GM19438 (cell line): ENCODE measurements around the gene KCNQ1.

Experiments used
- ATAC-seq: cut with Tn5 transposase; IDR thresholded peaks from one replicate; pipeline ENCODE4 v1.9.1; 2021; ENCODE audit warnings: low read depth; ENCODE audit not compliant: unreplicated experiment

Gene KCNQ1

GRCh38 chr11:2670541-2671100, 225.8 kb downstream of the KCNQ1 start:
- no peak for ATAC-seq

DNA sequence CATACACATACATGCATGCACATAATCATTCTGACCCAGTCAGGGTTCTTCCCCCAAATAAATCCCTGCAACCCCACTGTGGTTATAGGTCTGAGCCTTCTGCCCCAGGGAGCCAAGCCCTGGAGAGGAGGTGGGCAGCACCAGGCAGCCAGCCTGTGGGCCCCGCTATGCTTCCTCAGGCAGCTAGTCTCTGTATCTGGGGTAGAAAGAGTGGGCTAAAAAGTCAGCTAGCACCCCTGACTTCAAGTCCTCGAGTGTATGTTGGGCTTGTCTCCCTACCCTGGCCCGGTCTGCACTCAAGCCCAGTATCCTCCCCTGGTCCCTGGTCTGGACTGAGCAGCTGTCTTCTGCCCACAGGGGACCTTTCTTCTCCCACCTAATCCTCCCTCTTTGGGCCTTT, 226.9 kb downstream of the KCNQ1 start:
- no peak for ATAC-seq

DNA sequence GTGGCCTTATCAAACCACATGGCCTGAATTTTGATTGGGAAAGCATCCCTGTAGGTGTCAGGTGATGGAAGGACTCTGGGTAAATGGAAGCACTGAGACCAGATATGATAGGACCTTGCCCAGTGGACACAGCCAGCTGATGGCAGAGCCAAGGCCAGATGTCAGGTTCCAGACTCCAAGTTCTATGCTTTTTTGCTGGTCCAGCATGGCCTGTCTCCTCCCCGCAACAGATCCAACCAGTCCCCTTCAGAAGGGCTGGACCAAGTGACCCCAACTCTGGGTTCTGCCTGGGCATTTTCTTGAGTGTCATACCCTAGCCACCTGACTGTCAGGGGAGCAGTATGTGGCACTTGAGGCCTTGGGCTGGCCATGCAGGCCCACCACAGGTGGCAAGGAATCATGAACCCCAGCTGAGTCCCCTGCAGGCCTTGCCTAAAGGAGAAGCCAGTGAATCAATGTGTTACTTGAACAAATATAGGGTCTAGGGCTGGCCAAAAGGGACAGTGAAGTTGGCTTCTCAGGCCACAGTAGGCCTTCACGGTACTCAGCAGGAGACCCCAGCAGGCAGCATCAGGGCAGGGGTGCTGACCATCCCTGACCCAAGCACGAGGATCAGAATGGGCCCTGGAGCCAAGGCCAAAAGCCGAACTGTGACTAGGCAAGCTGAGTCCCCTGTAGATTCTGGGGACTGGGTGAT, 227.9 kb downstream of the KCNQ1 start:
- ATAC-seq: no peak

GRCh38 chr11:2673250-2673610, 228.4 kb downstream of the KCNQ1 start:
- ATAC-seq: no peak

DNA sequence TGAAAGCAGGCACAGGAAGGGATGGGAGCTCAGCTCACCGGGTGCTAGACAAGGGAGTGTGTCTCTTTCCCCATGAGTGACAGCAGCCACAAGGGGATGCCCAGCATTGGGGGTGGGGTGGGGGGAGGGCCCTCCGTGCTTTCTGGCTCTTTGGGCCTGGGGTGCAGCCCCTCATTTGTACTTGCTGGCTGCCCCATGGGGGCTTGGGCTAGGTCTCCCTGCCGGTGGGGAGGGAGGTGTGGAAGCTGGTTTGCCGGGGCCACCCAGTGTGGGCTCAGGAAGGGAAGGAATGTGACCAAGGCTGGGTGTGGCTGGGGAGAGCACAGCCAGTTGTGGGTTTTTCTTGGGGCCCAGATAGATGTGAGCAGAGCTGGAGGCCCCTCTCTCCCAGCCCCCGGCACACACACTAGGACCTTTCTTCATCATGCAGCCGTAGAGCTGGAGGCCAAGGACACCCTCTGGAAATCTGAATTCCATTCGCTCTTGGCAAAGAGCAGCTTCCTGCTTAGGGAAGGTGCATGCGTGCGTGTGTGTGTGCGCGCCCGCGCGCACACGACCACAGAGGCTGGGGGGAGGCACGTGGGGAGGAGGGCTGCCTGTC, 229.2 kb downstream of the KCNQ1 start:
- no peak for ATAC-seq

DNA sequence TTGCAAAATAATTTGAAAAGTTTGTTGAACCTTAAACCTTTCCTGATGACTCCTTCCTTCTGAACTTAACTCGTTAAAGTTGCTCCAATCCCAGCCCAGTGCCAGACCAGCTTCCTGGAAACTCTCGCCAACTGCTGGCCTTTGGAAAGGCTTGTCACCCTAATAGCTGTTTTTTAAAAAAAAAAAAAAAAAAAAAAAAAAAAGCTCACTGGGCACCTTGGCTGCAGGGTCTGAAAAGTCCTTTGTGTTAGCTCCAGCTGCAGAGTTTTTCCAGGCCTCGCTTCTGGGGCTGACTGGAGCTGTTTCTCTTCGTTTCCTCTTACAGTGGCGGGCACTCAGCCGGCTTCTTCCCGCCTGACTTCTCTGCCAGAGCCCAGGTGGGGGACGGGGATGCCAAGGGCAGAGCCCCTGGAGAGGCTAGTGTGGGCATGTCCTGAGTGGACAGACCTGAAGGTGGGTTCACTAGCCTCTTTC, 229.9 kb downstream of the KCNQ1 start:
- no peak for ATAC-seq

DNA sequence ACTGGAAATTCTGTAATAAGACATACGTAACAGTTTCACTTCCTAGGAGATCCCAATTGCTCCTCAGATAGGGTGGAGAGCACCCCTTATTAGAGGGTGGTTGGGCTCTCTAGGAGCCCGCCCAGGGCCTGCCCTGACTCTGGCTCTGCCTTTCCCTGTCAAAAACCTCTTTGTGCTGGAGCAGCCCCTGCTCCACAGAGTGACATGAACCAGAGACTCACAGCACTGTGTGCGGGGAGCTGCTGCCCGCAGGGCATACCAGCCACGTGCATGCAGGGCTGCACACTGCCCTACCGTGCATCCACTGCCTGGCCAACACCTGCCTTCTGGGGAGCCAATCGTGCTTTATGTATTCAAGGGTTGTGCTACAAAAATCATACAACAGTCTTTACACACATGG, 230.7 kb downstream of the KCNQ1 start:
- no peak for ATAC-seq

GRCh38 chr11:2677127-2677526, 232.3 kb downstream of the KCNQ1 start:
- ATAC-seq: no peak

GRCh38 chr11:2678396-2678795, 233.6 kb downstream of the KCNQ1 start:
- no peak for ATAC-seq

DNA sequence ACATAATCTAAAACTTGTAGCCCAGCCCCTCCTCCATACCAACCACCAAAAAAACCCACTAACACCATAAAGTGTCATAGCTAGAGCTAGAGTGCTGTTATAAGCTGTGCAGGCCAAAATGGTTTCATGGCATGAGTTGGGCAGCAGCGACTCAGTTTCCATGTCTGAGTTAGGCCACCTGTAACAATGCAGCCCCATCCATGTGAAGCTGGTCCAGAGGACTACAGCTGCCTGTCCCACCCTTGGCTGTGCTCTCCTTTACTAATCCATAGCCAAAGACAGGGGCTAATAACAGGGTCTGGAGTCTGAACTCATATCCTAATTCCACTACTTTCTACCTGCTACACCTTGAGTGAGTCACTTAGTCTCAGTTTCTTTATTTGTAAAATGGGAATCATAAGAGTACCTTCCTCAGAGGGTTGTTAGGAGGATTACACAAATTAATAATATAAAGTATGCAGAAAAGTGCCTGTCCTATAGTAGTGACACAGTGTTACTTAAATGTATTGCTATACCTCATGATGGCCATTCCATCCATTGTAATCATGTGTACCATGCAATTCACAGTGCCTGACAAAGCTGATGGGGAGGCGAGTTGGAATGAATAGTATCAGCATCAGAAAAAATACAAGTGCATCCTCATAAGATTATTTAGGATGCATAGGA, 234.3 kb downstream of the KCNQ1 start:
- ATAC-seq: no peak

- no peak for ATAC-seq
Measured at GRCh38 chr11:2681408-2682145, 236.8 kb downstream of the KCNQ1 start.

DNA sequence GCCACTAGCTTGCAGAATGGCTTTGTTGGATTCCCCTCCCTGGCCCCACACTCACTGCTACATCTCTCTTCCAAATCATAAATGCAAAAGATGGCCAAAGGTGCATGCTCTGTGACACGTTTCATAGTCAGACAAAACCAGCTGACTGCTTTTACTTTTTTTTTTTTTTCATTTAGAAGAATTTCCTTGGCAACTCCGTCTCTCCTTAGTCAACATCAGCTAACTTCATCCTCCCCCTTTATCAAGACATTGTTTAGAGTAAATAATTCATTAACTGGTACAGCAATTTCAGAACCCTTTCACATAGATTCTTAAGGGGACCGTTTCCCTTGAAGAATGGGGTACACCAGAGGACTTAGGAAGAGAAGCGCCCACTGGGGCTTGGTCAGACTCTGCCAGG, 239.0 kb downstream of the KCNQ1 start:
- no peak for ATAC-seq

DNA sequence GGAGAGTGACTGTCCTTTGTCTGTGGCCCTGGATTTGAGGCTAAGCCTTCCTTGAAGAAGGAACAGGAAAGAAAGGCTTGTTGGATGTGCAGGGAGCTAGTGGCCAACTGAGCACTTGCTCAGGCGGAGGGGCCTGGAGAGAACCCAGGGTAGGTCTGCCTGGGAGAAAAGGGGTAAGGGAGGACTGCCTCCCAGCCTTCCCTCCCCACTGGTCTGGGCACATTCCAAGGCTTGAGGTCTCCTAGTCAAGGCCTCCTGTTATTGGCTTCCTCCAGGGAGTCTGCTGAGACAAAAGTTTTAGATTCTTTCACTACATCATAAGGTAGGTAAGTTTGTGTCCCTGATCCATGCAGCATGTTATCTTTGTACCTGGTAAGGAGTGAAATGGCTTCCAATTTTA, 239.8 kb downstream of the KCNQ1 start:
- no peak for ATAC-seq

DNA sequence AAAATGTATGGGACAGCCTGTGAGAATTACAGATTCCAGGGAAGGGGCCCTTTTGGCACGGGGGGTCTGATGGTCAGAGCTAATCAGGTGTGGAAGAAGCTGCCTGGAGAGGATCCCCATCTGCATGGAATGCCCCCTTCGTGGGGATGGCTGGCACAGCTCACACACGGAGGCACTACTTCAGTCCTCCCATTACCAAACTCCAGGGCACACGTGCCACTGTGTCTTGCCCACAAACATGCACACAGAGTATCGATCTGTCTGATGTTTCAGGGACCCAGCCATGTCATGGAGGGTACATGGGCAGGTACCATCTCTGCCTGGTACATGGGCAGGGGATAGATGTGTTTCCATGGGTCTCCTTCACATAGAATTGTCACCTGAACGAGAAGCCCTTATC, 240.2 kb downstream of the KCNQ1 start:
- no peak for ATAC-seq

GRCh38 chr11:2685566-2686359, 241.0 kb downstream of the KCNQ1 start:
- ATAC-seq: no peak

DNA sequence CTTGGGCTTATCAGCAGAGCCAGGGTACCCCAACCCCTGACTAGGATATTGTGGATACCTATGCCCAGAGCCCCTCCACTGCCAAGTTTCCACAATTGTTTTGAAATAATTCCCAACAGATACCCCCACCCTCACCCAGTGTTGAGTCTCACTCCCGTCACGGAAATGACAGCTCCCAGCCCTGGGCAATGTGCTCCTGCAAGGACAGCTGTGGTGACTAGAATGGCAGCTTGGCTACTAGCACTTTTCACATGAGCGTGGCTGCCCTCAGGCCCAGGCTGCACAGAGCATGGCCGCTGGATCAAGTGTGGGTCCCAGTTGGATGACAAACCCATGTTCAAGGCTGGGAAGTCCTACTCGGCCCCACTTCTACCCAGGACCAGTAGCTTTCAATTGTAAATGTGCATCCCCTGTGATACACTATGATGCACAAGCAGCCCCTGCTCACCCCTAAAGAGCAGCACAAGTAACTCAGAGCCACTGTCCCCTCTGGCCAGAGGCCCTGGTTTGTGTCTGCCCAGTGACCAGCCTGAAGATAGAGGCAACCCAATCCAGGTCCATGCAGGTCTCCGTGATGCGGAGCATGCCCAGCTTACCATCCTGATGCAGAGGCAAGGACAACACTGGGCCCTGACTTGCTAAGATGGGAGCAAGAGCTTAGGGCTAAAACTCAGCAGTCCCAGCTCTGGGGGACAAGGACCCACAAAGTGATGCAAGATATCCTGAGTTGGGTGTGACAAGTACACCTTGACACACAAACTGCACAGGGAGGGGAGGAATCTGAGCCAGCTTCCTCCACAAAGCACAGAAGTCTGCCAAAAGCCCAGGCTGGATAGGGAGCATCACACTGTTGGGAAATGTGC, 241.8 kb downstream of the KCNQ1 start:
- ATAC-seq: no peak

GRCh38 chr11:2687223-2687530, 242.4 kb downstream of the KCNQ1 start:
- no peak for ATAC-seq

DNA sequence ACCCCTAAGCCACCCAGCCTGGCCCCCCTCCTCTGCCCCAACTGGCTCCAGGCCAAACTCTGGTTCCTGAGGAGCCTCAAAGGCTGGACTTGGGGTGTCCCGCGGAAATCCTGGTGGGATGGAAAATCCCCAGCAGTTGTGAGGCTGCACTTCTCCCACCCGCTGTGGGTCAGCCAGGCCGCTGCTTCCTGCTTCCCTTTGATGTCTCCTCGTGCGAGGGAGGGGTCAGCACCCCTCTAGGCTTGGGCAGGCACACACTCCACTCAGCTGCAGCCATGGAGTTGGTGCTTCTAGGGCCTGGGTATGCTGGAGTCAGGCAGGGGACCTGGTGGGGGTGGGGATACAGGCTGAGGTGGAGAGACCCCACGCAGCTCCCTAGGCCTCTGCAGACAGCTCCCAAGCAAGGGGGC, 243.0 kb downstream of the KCNQ1 start:
- no peak for ATAC-seq
